ENCODE data around the gene MAP2K3. TPM values are rescaled to one million over a fixed set of nuclear protein-coding genes. Genes with fewer than 3 reads are reported as not detected.

Gene MAP2K3
- total and polyA plus RNA-seq, 9 donors: 9.1 to 45.5 (median 17.6) TPM

- H3K27me3 ChIP-seq: no peaks in the 10 kb centered on the region
- TF ChIP-seq CTCF (IDR thresholded peaks at IDR 0.05): no peak
- TF ChIP-seq POLR2A (IDR thresholded peaks at IDR 0.05): no peak
- no peak for TF ChIP-seq EP300 (IDR thresholded peaks at IDR 0.05)
- no peaks in the 10 kb centered on the region for H3K4me1 ChIP-seq (ENCODE audit: insufficient read depth)
- no peaks in the 10 kb centered on the region for H3K9me3 ChIP-seq
- 67 to 76% (median 74%) methylated on average over 23 to 25 of the region's 25 CpGs for WGBS, 3 donors
- intact Hi-C loops (cut with DNase I): loop anchor here in 1 of 4 donors (1.0 kb wide), 1 partner anchor 19 kb away; no protein-coding TSS in a partner anchor
- DNase-seq: no peak
- H3K36me3 ChIP-seq: no peaks in the 10 kb centered on the region
- no peak overlapping the region for H3K4me3 ChIP-seq
- no peak overlapping the region for H3K27ac ChIP-seq
Observed at GRCh38 chr17:21240369-21241055, 44.0 kb upstream of the MAP2K3 start.

- intact Hi-C loops (cut with DNase I): no loop called here
- TF ChIP-seq POLR2A (IDR thresholded peaks at IDR 0.05) (no peak), EP300 (IDR thresholded peaks at IDR 0.05) (no peak), CTCF (IDR thresholded peaks at IDR 0.05) (no peak)
- DNase-seq: no peak
- Histone ChIP-seq H3K9me3 (no peaks in the 10 kb centered on the region), H3K27me3 (no peaks in the 10 kb centered on the region), H3K4me3 (no peak overlapping the region), H3K27ac (no peak overlapping the region), H3K4me1 (ENCODE audit: insufficient read depth) (no peaks in the 10 kb centered on the region), H3K36me3 (no peaks in the 10 kb centered on the region)
- WGBS, 3 donors: 67 to 76% (median 71%) methylated on average over 11 of the region's 11 CpGs
Observed at GRCh38 chr17:21241564-21241963, 42.9 kb upstream of the MAP2K3 start.

- H3K4me1 ChIP-seq (ENCODE audit: insufficient read depth): no peaks in the 10 kb centered on the region
- no peaks in the 10 kb centered on the region for H3K36me3 ChIP-seq
- no peak for TF ChIP-seq EP300 (IDR thresholded peaks at IDR 0.05)
- TF ChIP-seq CTCF (IDR thresholded peaks at IDR 0.05): no peak
- TF ChIP-seq POLR2A (IDR thresholded peaks at IDR 0.05): no peak
- H3K27me3 ChIP-seq: no peaks in the 10 kb centered on the region
- H3K27ac ChIP-seq: no peak overlapping the region
- 44 to 52% (median 46%) methylated on average over 10 to 11 of the region's 11 CpGs for WGBS, 3 donors
- DNase-seq: no peak
- intact Hi-C loops (cut with DNase I): no loop called here
- H3K4me3 ChIP-seq: no peak overlapping the region
- H3K9me3 ChIP-seq: no peaks in the 10 kb centered on the region
Observed at GRCh38 chr17:21242026-21242697, 42.3 kb upstream of the MAP2K3 start.

- Histone ChIP-seq H3K36me3 (no peaks in the 10 kb centered on the region), H3K27ac (no peak overlapping the region), H3K4me3 (no peak overlapping the region), H3K4me1 (ENCODE audit: insufficient read depth) (no peaks in the 10 kb centered on the region), H3K27me3 (no peaks in the 10 kb centered on the region), H3K9me3 (no peaks in the 10 kb centered on the region)
- 82 to 83% (median 82%) methylated on average over 25 to 26 of the region's 26 CpGs for WGBS, 3 donors
- no peak for TF ChIP-seq CTCF (IDR thresholded peaks at IDR 0.05)
- TF ChIP-seq EP300 (IDR thresholded peaks at IDR 0.05): no peak
- TF ChIP-seq POLR2A (IDR thresholded peaks at IDR 0.05): no peak
- no peak for DNase-seq
- intact Hi-C loops (cut with DNase I): no loop called here
Observed at GRCh38 chr17:21242780-21243515, 41.6 kb upstream of the MAP2K3 start.

All from ovary (tissue), 9 donors.